Gastrocnemius medialis (tissue), 4 donors: ENCODE data around the gene ADGRE1. TPM values are rescaled to one million over a fixed set of nuclear protein-coding genes. Genes with fewer than 3 reads are reported as not detected.

ENCODE experiments used
- ATAC-seq, 2 donors: fragments of 150-250 bp; one replicate each; pipeline ENCODE4 v1.9.1; 2016
- DNase-seq, 2 donors: peaks; one replicate each; pipeline ENCODE4 v3.0.0-alpha.2; 2019
- H3K27ac ChIP-seq, 4 donors: fragments of 200-600 bp; sonication (generic); 1 replicate in 1 of 4; 2 replicates in 3 of 4; pipeline ENCODE4 v1.5.1; 2016 to 2018; ENCODE audit warnings: mild to moderate bottlenecking in 2 of 4, moderate library complexity in 1 of 4
- H3K27me3 ChIP-seq, 3 donors: fragments of 200-600 bp; sonication (generic) in 2 of 3; 1 replicate in 1 of 3; 2 replicates in 2 of 3; pipeline versions ENCODE4 v1.5.1 to v1.6.0; 2016 to 2019; ENCODE audit warnings: mild to moderate bottlenecking in 1 of 3, moderate library complexity in 1 of 3
- H3K36me3 ChIP-seq, 2 donors: fragments of 200-600 bp; sonication (generic) in 1 of 2; one replicate each; pipeline ENCODE4 v1.5.1; 2017 to 2018
- H3K4me1 ChIP-seq, 2 donors: fragments of 200-600 bp; sonication (generic) in 1 of 2; one replicate each; pipeline ENCODE4 v1.5.1; 2016 to 2017; ENCODE audit warnings: mild to moderate bottlenecking in 2 of 2
- H3K4me3 ChIP-seq, 4 donors: fragments of 200-600 bp; sonication (generic) in 3 of 4; 1 replicate in 1 of 4; 2 replicates in 3 of 4; pipeline ENCODE4 v1.5.1; 2016 to 2019; ENCODE audit warnings: mild to moderate bottlenecking in 2 of 4
- H3K9me3 ChIP-seq, 3 donors: fragments of 200-600 bp; sonication (generic) in 2 of 3; 1 replicate in 1 of 3; 2 replicates in 2 of 3; pipeline ENCODE4 v1.5.1; 2016 to 2019
- CTCF ChIP-seq, 5 experiments: fragments of 450-650 bp in 3 of 5; fragments of 200-600 bp in 2 of 5; sonication (generic) in 2 of 5; IDR thresholded peaks in 4 of 5; conservative IDR thresholded peaks in 1 of 5; 1 replicate in 4 of 5; 2 replicates in 1 of 5; pipeline ENCODE4 v1.5.1; 2016 to 2019; ENCODE audit warnings: antibody characterized with exemption in 5 of 5, mild to moderate bottlenecking in 3 of 5, moderate library complexity in 3 of 5
- POLR2A ChIP-seq, 2 donors: fragments of 450-650 bp; IDR thresholded peaks; one replicate each; pipeline ENCODE4 v1.6.1; 2017; ENCODE audit warnings: antibody characterized with exemption in 2 of 2, mild to moderate bottlenecking in 2 of 2, moderate library complexity in 2 of 2
- in situ Hi-C, 4 donors: fragments of 200-750 bp; cut with MboI; loops; one replicate each; pipeline versions ENCODE4 v1.15.0 to v1.8.0; 2017; ENCODE audit warnings: low sequenced_read_pairs in 4 of 4
- intact Hi-C: fragments of 100-400 bp; cut with DNase I; formaldehyde crosslinking; loops from one replicate; pipeline ENCODE4 v1.15.1; 2023; ENCODE audit warnings: low total_unique reads
- total RNA-seq, 4 donors: library from RNA; depleted of rRNA; stranded (reverse); fragments of >200 nt; gene quantifications; one replicate each; pipeline versions ENCODE4 v1.1.0 to v1.2.3, GENCODE V29; 2016

ADGRE1 gene
- total RNA-seq, 4 donors from 2014 or later = 0.13 to 0.33 TPM; not detected in 2

GRCh38 chr19:6873708-6874431, 13.5 kb upstream of the ADGRE1 start:
- H3K27ac ChIP-seq = no peak overlapping the region
- H3K9me3 ChIP-seq = no peaks in the 10 kb centered on the region
- no peaks in the 10 kb centered on the region for H3K36me3 ChIP-seq
- TF ChIP-seq CTCF (IDR thresholded peaks at IDR 0.05 in 4 of 5, conservative IDR thresholded peaks at IDR 0.05 in 1 of 5) (no peak), POLR2A (IDR thresholded peaks at IDR 0.05) (no peak)
- in situ Hi-C loops = loop anchor here in 3 of 4 donors (25.0 kb wide), 2 partner anchors 237 to 362 kb away; partner anchors contain the start of gene TUBB4A (in 3 of the 3)
- H3K27me3 ChIP-seq = no peaks in the 10 kb centered on the region
- H3K4me1 ChIP-seq = no peaks in the 10 kb centered on the region
- H3K4me3 ChIP-seq = no peak overlapping the region
- DNase-seq (no peak), ATAC-seq (no peak)
- intact Hi-C loops = no loop called here

- Histone ChIP-seq H3K4me1 (no peaks in the 10 kb centered on the region), H3K36me3 (no peaks in the 10 kb centered on the region), H3K27me3 (no peaks in the 10 kb centered on the region), H3K27ac (no peak overlapping the region), H3K9me3 (no peaks in the 10 kb centered on the region), H3K4me3 (no peak overlapping the region)
- no peak for TF ChIP-seq CTCF (IDR thresholded peaks at IDR 0.05 in 4 of 5, conservative IDR thresholded peaks at IDR 0.05 in 1 of 5)
- no peak for TF ChIP-seq POLR2A (IDR thresholded peaks at IDR 0.05)
- intact Hi-C loops (no loop called here), in situ Hi-C loops (no loop called here)
- no peak for DNase-seq
- no peak for ATAC-seq
These were observed 12.2 kb upstream of the ADGRE1 start for GRCh38 chr19:6875218-6875617.

GRCh38 chr19:6876748-6877147, 10.6 kb upstream of the ADGRE1 start:
- in situ Hi-C loops = no loop called here
- ATAC-seq = no peak
- no peaks in the 10 kb centered on the region for H3K27me3 ChIP-seq
- no peak overlapping the region for H3K4me3 ChIP-seq
- H3K4me1 ChIP-seq = no peaks in the 10 kb centered on the region
- DNase-seq = no peak
- no peaks in the 10 kb centered on the region for H3K36me3 ChIP-seq
- no peaks in the 10 kb centered on the region for H3K9me3 ChIP-seq
- intact Hi-C loops = no loop called here
- TF ChIP-seq CTCF (IDR thresholded peaks at IDR 0.05 in 4 of 5, conservative IDR thresholded peaks at IDR 0.05 in 1 of 5) (no peak), POLR2A (IDR thresholded peaks at IDR 0.05) (no peak)
- H3K27ac ChIP-seq = no peak overlapping the region

- TF ChIP-seq CTCF (IDR thresholded peaks at IDR 0.05 in 4 of 5, conservative IDR thresholded peaks at IDR 0.05 in 1 of 5) = no peak
- no peak for TF ChIP-seq POLR2A (IDR thresholded peaks at IDR 0.05)
- Histone ChIP-seq H3K9me3 (no peaks in the 10 kb centered on the region), H3K36me3 (no peaks in the 10 kb centered on the region), H3K27ac (no peak overlapping the region), H3K4me3 (no peak overlapping the region), H3K27me3 (no peaks in the 10 kb centered on the region), H3K4me1 (no peaks in the 10 kb centered on the region)
- no peak for ATAC-seq
- intact Hi-C loops = no loop called here
- in situ Hi-C loops = no loop called here
- no peak for DNase-seq
These were observed 9.6 kb upstream of the ADGRE1 start for GRCh38 chr19:6877766-6878165.
